GM19035 (cell line): Measurements from ENCODE around the gene BAIAP3.

ENCODE experiments used
- ATAC-seq: cut with Tn5 transposase; IDR thresholded peaks from one replicate; pipeline ENCODE4 v1.9.1; 2021; ENCODE audit not compliant: unreplicated experiment

BAIAP3 gene

GRCh38 chr16:1298406-1298805 is 35.0 kb upstream of the BAIAP3 start:
- no peak for ATAC-seq

DNA sequence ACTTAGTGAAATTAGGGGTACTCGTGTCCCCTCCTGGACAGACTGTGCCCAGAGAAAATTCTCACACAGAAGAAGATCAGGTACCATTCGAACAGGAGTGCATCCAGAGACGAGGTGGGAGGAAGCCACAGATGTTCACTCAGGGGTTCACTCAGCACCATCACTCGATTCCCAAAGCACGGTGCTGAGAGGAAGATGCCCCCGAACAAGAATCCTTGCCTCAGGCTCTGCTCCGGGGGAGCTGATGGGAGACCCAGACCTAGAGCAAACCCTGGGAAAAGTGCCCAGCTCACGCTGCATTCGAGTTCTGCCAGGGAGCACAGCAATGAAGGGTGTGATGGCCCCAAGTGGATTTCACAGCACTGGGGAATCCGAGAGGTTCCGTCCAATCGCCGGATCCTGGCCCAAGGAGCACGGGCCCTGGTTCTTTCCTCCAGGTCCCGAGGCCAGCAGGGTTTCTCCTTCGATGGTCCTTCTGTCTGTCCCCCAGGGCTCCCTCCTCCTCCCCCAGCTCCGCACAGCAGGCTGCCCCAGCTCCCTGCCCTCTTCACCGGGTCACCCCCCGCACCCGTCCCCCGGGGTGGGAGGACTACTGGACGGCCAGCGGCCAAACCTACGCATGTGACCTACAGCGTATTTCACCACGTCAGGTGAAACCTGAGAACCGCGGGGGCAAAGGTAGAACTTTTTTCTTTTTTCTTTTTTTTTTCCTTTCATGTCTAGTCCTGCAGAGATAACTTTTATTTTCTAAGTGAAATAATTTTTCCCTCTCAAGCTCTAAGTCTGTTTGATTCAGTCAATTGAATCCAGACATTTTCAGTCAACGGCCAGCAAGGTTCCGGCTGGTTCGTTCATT is 34.2 kb upstream of the BAIAP3 start:
- ATAC-seq, result no peak

DNA sequence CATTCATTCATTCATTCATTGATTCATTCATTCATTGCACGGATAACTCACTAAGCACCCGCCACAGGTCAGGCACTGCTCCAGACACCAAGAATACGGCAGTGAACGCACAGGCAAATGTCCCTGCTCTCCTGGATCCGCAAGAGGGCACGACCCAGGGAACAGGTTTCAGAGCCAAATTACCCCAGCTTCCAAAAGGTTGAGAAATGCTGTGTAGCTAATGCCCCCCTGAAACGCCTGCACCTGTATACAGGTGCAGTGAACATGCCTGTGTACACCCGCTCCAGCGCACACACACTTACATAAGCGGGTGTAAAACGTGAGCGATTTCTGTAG is 33.6 kb upstream of the BAIAP3 start:
- no peak for ATAC-seq

GRCh38 chr16:1300664-1301476 is 32.6 kb upstream of the BAIAP3 start:
- no peak for ATAC-seq

GRCh38 chr16:1301562-1301961 is 31.9 kb upstream of the BAIAP3 start:
- no peak for ATAC-seq

- ATAC-seq, result no peak
These were observed 27.6 kb upstream of the BAIAP3 start for GRCh38 chr16:1305823-1306222.

- ATAC-seq, result no peak
These were observed 27.1 kb upstream of the BAIAP3 start for GRCh38 chr16:1306334-1306733.

DNA sequence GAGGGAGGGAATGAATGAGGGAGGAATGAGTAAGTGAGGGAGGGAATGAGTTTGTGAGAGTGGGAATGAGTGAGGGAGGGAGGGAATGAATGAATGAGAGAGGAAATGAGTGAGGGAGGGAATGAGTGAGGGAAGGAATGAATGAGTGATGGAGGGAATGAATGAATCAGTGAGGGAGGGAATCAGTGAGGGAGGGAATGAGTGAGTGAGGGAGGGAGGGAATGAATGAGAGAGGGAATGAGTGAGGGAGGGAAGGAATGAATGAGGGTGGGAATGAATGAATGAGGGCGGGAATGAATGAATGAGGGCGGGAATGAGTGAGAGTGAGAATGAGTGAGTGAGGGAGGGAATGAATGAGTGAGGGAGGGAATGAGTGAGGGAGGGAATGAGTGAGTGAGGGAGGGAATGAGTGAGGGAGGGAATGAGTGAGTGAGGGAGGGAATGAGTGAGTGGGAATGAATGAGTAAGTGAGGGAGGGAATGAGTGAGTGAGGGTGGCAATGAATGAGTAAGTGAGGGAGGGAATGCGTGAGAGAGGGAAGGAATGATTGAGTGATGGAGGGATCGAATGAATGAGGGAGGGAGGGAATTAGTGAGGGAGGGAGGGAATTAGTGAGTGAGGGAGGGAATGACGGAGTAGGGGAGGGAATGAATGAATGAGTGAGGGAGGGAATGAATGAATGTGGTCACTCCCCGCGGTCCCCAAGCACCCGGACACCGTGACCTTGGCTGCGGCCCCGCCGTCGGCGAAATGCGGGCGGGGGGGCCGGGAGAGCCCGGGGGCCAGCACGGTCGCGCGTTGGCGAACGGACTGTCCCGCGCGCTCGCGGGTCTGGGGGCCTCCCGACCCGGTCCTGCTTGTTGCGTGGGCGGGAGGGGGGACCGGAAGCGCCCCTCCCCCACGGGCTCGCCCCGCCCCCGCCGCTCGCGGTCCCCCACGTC is 25.1 kb upstream of the BAIAP3 start:
- no peak for ATAC-seq

GRCh38 chr16:1308977-1309885 is 24.2 kb upstream of the BAIAP3 start, which contains the start of gene UBE2I:
UBE2I (plus strand) TSS chr16:1309636; CDS start chr16:1314031, 4,395 bp downstream.
- ATAC-seq, result peak; percentile 64

DNA sequence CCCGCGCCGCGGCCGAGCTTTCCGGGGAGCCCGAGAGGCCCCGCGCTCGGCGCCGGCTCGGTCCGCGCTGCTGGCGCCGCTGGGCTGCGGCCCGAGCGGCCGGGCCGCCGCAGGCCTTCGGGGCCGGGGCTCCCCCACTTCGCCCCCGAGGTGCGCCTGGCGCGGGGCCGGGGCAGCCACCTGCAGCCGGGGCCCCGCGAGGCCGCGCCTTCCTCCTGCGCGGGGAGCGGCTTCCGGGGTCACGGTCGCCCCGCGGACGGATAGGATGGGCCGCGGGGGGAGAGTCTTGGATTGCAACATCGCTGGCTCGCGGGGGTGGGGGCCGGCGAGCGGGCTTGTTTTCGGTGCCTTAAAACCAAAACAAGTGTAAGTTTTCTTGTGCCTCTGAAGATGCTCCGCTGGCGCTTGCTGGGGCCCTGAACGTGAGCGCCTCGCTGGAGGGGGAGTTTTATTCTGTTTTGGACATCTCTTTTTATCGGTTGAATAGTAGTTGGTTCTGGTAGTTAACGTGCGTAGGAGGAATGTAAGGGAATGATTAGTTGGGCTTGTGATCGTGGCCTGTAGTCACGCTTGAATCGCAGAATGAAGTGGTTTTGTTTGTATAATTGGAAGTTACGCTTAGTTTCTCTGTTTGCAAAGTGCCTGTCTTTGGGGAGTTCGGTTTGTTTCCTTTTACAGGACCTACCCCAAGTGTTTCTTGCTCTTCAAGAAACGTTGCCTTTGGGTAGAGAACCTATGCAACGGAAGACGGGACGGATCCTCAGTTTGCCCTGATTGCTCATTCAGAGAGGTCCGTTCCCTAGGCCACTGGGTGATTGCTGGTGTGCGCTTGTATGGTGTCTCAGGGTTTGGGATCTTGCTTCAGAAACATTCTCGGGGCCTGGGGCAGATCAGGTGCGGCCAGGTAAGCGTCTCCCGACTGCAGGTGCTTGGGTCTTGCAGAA is 23.3 kb upstream of the BAIAP3 start:
- peak; percentile 18 for ATAC-seq

GRCh38 chr16:1310832-1311200 is 22.6 kb upstream of the BAIAP3 start:
- ATAC-seq, result no peak

DNA sequence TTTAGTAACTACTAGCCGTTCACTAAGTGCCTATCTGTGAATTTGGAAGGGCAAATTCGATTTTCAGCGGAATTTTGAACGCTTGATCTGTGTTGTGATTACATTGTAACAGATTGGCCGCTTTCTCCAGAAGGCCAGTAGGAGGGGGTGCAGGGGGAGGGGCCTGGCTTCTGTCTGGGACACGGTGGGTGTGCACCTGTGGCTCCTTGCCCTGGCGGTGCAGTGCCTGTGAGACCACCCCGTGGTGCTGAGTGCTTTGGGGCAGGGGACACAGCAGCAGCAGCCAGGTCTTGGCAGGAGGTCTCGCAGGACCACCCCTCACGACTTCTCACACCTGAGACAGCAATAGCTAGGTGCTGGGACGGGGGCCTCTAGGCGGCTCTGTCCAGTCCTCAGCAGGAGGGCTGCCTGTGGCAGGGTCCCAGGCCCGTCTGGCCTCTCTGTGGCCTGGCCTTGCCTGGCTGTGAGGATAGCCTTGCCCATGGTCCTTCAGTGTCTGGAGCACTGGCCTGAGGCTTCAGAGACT is 22.2 kb upstream of the BAIAP3 start:
- no peak for ATAC-seq

DNA sequence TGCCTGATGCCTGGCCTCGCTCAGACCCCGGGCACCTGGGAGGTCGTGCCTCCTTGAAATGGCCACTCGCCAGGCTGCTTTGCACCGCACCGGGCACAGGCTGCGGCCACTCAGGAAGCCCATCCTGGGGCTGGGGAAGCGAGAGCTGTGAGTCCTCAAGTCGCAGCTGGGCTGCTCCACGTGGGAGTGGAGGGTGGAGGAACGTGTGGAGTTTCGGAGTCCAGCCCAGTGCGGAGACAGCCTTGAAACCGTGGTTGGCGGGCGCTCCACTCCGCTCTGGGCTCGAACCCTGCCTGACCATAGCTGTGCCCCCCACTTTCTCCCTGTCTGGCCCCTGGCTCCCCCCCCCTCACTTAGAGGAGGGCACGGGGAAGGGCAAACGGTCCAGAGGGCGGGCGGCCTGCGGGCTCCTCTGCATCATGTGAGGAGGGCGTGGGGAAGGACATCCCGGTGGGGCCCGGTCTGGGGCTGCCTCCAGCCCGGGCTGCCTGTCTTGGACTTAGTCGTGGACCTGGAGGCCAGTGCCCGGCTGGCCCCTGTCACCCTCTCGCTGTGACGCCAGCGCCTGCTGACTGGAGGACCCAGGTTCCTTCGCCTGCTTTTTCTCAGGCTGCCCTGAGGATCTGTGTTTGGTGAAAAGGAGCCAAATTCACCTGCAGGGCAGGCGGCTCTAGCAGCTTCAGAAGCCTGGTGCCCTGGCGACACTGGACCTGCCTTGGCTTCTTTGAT is 21.5 kb upstream of the BAIAP3 start:
- ATAC-seq, result no peak

GRCh38 chr16:1312467-1312816 is 21.0 kb upstream of the BAIAP3 start:
- no peak for ATAC-seq

DNA sequence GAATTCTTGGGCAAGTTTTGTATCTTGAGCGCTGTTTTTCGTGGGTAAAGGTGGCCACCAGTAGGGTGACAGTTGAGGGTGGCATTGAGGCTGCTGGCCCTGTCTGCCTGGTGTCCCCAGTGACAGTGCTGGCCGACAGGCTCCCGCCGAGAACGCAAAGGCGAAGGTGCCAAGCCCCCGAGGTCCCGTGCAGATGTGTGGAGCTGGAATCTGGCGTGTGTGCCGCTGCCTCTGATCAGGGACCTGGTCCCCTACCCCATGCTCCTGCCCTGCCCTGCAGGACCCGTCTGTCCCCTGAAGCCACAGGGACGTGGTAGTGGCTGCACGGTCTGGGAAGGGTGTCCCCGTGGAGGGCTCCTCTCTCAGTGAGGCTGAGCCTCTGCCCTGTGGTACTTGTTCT is 20.5 kb upstream of the BAIAP3 start:
- no peak for ATAC-seq

GRCh38 chr16:1313721-1314369 is 19.6 kb upstream of the BAIAP3 start:
- no peak for ATAC-seq

DNA sequence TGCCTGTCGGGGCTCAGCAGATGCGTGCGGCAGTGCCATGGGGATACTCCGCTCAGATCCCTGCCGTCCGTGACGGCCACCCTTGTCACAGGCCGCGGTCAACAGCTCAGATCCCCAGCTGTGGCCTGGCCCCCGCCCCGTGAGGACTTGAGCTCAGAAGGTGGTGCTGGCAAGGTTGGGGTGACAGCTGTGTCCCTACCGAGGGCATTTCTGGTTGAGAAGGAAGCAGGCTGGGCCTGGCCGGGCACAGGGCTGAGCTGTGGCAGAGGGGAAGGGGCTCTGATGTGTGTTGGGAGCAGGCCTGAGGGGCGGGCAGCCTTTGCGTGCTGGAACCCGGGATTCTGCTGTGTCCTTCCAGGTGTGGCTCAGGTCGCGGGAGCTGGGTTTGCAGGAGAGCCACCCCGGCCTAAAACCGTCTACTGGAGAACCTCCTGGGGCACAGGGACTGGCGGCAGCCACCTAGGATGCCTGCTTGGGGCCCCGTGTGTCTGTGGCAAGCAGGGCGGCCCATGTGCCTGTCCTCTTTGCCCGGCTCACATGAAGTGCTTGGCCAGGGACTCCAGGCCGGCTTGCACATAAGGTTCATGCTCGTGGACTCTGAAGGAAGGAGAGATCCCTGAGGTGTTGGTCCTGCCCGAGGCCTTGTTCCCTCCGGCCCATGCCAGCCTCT is 18.9 kb upstream of the BAIAP3 start:
- ATAC-seq, result no peak
